Measurements from ENCODE around the gene BAZ1A.

The BAZ1A gene

DNA sequence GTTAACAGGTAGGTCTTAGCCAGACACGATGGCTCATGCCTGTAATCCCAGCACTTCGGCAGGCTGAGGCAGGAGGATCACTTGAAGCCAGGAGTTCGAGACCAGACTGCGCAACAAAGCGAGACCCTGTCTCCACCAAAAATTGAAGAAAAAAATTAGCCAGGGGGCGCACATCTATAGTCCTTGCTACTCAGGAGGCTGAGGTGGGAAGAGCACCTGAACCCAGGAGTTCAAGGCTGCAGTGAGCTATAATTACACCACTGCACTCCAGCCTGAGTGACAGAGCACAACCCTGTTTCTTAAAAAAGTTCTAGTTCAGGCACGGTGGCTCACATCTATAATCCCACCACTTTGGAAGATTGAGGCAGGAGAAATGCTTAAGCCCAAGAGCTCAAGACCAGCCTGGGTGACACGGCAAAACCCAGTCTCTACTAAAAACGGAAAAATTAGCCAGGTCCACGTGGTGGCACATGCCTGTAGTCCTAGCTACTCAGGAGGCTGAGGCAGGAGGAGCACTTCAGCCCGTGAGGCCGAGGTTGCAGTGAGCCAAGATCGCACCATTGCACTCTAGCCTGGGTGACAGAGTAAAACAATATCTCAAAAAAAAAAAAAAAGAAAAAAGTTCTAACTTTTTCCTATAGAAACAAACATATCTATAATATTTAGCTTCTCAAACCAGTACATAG lies 9.1 kb downstream of the BAZ1A start:
- H3K4me3 ChIP-seq (ENCODE audit: low read depth, low read length, poor library complexity, severe bottlenecking) = no peak overlapping the region
- peaks cover 51% of the 10 kb centered on the region for H3K36me3 ChIP-seq (ENCODE audit: insufficient read depth, low read length)

GRCh38 chr14:34863844-34864243 lies 11.3 kb downstream of the BAZ1A start:
- Histone ChIP-seq H3K27me3 (ENCODE audit: insufficient read depth, low read length) (no peaks in the 10 kb centered on the region), H3K79me2 (ENCODE audit: insufficient read depth, low read length) (peaks cover 56% of the 10 kb centered on the region)

More for the DNA sequence above, 9.1 kb downstream of the BAZ1A start:
- Histone ChIP-seq H2AFZ (ENCODE audit: low read length) (no peak overlapping the region), H3K4me1 (ENCODE audit: insufficient read depth, low read length, severe bottlenecking) (peaks cover 15% of the 10 kb centered on the region), H3K9me2 (ENCODE audit: low read depth, low read length) (no peaks in the 10 kb centered on the region), H3F3A (ENCODE audit: insufficient read depth, low read length) (no peaks in the 10 kb centered on the region), H3K4me2 (ENCODE audit: low read length) (no peak overlapping the region), H3K27ac (ENCODE audit: low read depth, low read length, poor library complexity, severe bottlenecking) (no peak overlapping the region), H4K20me1 (ENCODE audit: insufficient read depth, low read length) (no peaks in the 10 kb centered on the region), H3K79me2 (ENCODE audit: insufficient read depth, low read length) (peaks cover 72% of the 10 kb centered on the region), H3K27me3 (ENCODE audit: insufficient read depth, low read length) (no peaks in the 10 kb centered on the region), H3K9ac (ENCODE audit: low read length) (no peak overlapping the region), H3K9me3 (ENCODE audit: low read length) (no peaks in the 10 kb centered on the region)
- TF ChIP-seq EZH2 (IDR thresholded peaks at IDR 0.05; ENCODE audit: borderline replicate concordance, low read length) = no peak
- TF ChIP-seq, protein P1, sequence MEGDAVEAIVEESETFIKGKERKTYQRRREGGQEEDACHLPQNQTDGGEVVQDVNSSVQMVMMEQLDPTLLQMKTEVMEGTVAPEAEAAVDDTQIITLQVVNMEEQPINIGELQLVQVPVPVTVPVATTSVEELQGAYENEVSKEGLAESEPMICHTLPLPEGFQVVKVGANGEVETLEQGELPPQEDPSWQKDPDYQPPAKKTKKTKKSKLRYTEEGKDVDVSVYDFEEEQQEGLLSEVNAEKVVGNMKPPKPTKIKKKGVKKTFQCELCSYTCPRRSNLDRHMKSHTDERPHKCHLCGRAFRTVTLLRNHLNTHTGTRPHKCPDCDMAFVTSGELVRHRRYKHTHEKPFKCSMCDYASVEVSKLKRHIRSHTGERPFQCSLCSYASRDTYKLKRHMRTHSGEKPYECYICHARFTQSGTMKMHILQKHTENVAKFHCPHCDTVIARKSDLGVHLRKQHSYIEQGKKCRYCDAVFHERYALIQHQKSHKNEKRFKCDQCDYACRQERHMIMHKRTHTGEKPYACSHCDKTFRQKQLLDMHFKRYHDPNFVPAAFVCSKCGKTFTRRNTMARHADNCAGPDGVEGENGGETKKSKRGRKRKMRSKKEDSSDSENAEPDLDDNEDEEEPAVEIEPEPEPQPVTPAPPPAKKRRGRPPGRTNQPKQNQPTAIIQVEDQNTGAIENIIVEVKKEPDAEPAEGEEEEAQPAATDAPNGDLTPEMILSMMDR (IDR thresholded peaks at IDR 0.05; ENCODE audit: low read length) = no peak

GRCh38 chr14:34858765-34859164 lies 16.4 kb downstream of the BAZ1A start:
- Histone ChIP-seq H4K20me1 (ENCODE audit: insufficient read depth, low read length) (no peaks in the 10 kb centered on the region), H3K4me3 (ENCODE audit: low read depth, low read length, poor library complexity, severe bottlenecking) (no peak overlapping the region), H3K36me3 (ENCODE audit: insufficient read depth, low read length) (peaks cover 65% of the 10 kb centered on the region), H3K79me2 (ENCODE audit: insufficient read depth, low read length) (peaks cover 11% of the 10 kb centered on the region), H2AFZ (ENCODE audit: low read length) (no peak overlapping the region), H3K9me3 (ENCODE audit: low read length) (no peaks in the 10 kb centered on the region), H3K4me1 (ENCODE audit: insufficient read depth, low read length, severe bottlenecking) (peaks cover 10% of the 10 kb centered on the region), H3K9ac (ENCODE audit: low read length) (no peak overlapping the region), H3K27me3 (ENCODE audit: insufficient read depth, low read length) (no peaks in the 10 kb centered on the region), H3F3A (ENCODE audit: insufficient read depth, low read length) (0 out of 2 replicates have a peak, but pooled peaks cover 3% of the 10 kb centered on the region), H3K9me2 (ENCODE audit: low read depth, low read length) (no peaks in the 10 kb centered on the region), H3K27ac (ENCODE audit: low read depth, low read length, poor library complexity, severe bottlenecking) (no peak overlapping the region), H3K4me2 (ENCODE audit: low read length) (no peak overlapping the region)
- no peak for TF ChIP-seq EZH2 (IDR thresholded peaks at IDR 0.05; ENCODE audit: borderline replicate concordance, low read length)
- TF ChIP-seq, protein P1 (IDR thresholded peaks at IDR 0.05; ENCODE audit: low read length) = no peak

More at GRCh38 chr14:34863844-34864243, 11.3 kb downstream of the BAZ1A start:
- Histone ChIP-seq H3K9me3 (ENCODE audit: low read length) (no peaks in the 10 kb centered on the region), H4K20me1 (ENCODE audit: insufficient read depth, low read length) (no peaks in the 10 kb centered on the region), H2AFZ (ENCODE audit: low read length) (no peak overlapping the region), H3K27ac (ENCODE audit: low read depth, low read length, poor library complexity, severe bottlenecking) (no peak overlapping the region), H3K36me3 (ENCODE audit: insufficient read depth, low read length) (peaks cover 54% of the 10 kb centered on the region), H3K9me2 (ENCODE audit: low read depth, low read length) (no peaks in the 10 kb centered on the region), H3K4me2 (ENCODE audit: low read length) (no peak overlapping the region), H3K9ac (ENCODE audit: low read length) (no peak overlapping the region), H3K4me1 (ENCODE audit: insufficient read depth, low read length, severe bottlenecking) (peaks cover 15% of the 10 kb centered on the region), H3K4me3 (ENCODE audit: low read depth, low read length, poor library complexity, severe bottlenecking) (no peak overlapping the region), H3F3A (ENCODE audit: insufficient read depth, low read length) (0 out of 2 replicates have a peak, but pooled peaks cover 3% of the 10 kb centered on the region)
- TF ChIP-seq, protein P1 (IDR thresholded peaks at IDR 0.05; ENCODE audit: low read length) = no peak
- no peak for TF ChIP-seq EZH2 (IDR thresholded peaks at IDR 0.05; ENCODE audit: borderline replicate concordance, low read length)
